Caco-2 (cell line): ENCODE data around the gene MSANTD2. TPM values are rescaled to one million over a fixed set of nuclear protein-coding genes. Genes with fewer than 3 reads are reported as not detected.

Experiments
- BruUV-seq: library from RNA; stranded (reverse); fragments of 400-500 nt; replicated peaks from 2 replicates; lab custom pipeline; 2021; lab: Mats Ljungman, UMichigan
- CTCF ChIA-PET: fragments of 300-600 bp; sonication (Branson Sonifier 250); formaldehyde crosslinking; loops from one replicate; lab custom pipeline; 2022; ENCODE audit warnings: antibody characterized with exemption; lab: Charles Lee
- POLR2A ChIA-PET: fragments of 300-600 bp; sonication (Branson Sonifier 250); formaldehyde crosslinking; loops from one replicate; lab custom pipeline; 2022; ENCODE audit warnings: antibody characterized with exemption; lab: Charles Lee
- DNase-seq, 2 experiments: peaks; one replicate each; pipeline versions ENCODE4 v3.0.0 to v3.0.0-alpha.2; 2020 to 2022
- H3K27me3 ChIP-seq: replicated peaks from 2 replicates; pipeline ENCODE4 v1.6.0; 2011; ENCODE audit warnings: low read length; ENCODE audit not compliant: control insufficient read depth, insufficient read depth
- H3K36me3 ChIP-seq: 2 replicates; pipeline ENCODE4 v1.5.1; 2011; ENCODE audit warnings: low read length; ENCODE audit not compliant: control insufficient read depth, insufficient read depth
- H3K4me1 ChIP-seq: fragments of 250-450 bp; sonication (Bioruptor Pico); 2 replicates; pipeline ENCODE4 v1.5.1; 2020; ENCODE audit warnings: mild to moderate bottlenecking
- H3K4me3 ChIP-seq: 2 replicates; pipeline ENCODE4 v1.5.1; 2011; ENCODE audit warnings: low read depth, mild to moderate bottlenecking, control low read depth, low read length
- H3K9me3 ChIP-seq: fragments of 250-450 bp; sonication (Bioruptor Pico); 2 replicates; pipeline ENCODE4 v1.5.1; 2020; ENCODE audit warnings: mild to moderate bottlenecking, moderate library complexity
- H3K27ac Mint-ChIP-seq: one replicate; pipeline ENCODE4 v1.8.0; 2022; ENCODE audit warnings: mixed read lengths; ENCODE audit not compliant: unreplicated experiment
- H3K27me3 Mint-ChIP-seq: one replicate; pipeline ENCODE4 v1.8.0; 2022; ENCODE audit warnings: mixed read lengths; ENCODE audit not compliant: insufficient read depth, unreplicated experiment
- H3K36me3 Mint-ChIP-seq: one replicate; pipeline ENCODE4 v1.8.0; 2022; ENCODE audit warnings: mild to moderate bottlenecking, mixed read lengths; ENCODE audit not compliant: insufficient read depth, unreplicated experiment
- H3K4me1 Mint-ChIP-seq: one replicate; pipeline ENCODE4 v1.8.0; 2022; ENCODE audit warnings: low read depth, mixed read lengths; ENCODE audit not compliant: unreplicated experiment
- H3K4me3 Mint-ChIP-seq: one replicate; pipeline ENCODE4 v1.8.0; 2022; ENCODE audit warnings: mild to moderate bottlenecking, moderate library complexity, mixed read lengths; ENCODE audit not compliant: unreplicated experiment
- H3K9me3 Mint-ChIP-seq: one replicate; pipeline ENCODE4 v1.8.0; 2022; ENCODE audit warnings: mixed read lengths; ENCODE audit not compliant: unreplicated experiment
- intact Hi-C: fragments of 100-400 bp; cut with micrococcal nuclease; formaldehyde crosslinking; loops from one replicate; pipeline ENCODE4 v1.10.0; 2022; ENCODE audit not compliant: unreplicated experiment
- total RNA-seq: library from RNA; stranded (reverse); gene quantifications from 2 replicates; pipeline ENCODE4 v1.2.3, GENCODE V29; 2022
- TF ChIP-seq, protein P1 (sequence below), 2 experiments: fragments of 200-600 bp in 1 of 2; IDR thresholded peaks; 1 replicate in 1 of 2; 2 replicates in 1 of 2; pipeline versions ENCODE4 v1.5.1 to v1.8.0; 2011 to 2022; ENCODE audit warnings: antibody characterized with exemption in 1 of 2, control low read depth in 1 of 2, inconsistent platforms in 1 of 2, low read depth in 1 of 2, low read length in 1 of 2, mild to moderate bottlenecking in 1 of 2, moderate library complexity in 1 of 2; ENCODE audit not compliant: insufficient read depth in 1 of 2, severe bottlenecking in 1 of 2, unreplicated experiment in 1 of 2

The MSANTD2 gene
- total RNA-seq, 1 experiment from 2014 or later, result 28.3 TPM

DNA sequence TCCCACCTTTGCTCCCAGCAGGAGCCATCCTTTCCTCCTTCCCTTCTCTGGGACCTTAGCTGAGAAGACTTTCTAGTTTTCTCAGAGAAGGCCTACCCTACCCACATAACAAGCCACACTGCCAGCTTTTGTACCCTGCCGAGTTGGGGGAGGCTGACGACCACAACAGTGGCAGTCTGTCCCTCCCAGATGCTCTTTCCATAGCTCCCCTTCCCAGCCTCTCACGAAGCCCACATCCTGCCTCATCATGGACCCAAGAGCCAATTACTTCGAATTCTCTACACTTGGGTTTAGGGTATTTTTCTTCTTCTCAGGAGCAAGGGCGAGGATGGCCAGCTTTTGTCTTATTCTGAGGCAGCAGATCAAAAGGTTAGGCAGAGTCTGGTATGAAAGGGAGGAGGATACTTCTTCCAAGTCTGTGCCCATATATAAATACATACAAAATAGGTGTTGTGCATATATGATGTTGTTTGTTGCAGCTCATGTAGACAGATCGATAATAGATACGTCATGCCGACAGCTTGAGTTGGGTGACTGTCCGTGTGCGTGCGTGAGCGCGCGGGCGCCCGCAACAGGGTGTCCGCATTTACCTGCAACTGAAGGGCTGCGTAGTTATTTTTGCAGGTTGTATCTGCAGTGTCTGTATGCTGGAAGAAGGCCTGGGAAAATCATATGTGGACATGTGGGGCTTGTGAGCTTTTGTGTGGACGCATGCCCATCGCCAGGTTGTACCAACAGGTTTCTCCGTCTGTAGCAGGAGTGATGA, 61.3 kb downstream of the MSANTD2 start:
- peaks cover 8% of the 10 kb centered on the region for H3K27me3 ChIP-seq
- Mint-ChIP-seq H3K9me3 (no peaks in the 10 kb centered on the region), H3K27me3 (peaks cover 47% of the 10 kb centered on the region), H3K4me3 (peak overlapping the region; percentile 65), H3K36me3 (no peaks in the 10 kb centered on the region), H3K4me1 (peaks cover 6% of the 10 kb centered on the region), H3K27ac (no peak overlapping the region)
- no peak overlapping the region; the same call in 1 of the 2 replicates for H3K4me3 ChIP-seq
- intact Hi-C loops, result loop anchor here (1.0 kb wide), 5 partner anchors 8 to 66 kb away; partner anchors contain the start of genes SIAE and SPA17
- no peaks in the 10 kb centered on the region for H3K36me3 ChIP-seq
- H3K9me3 ChIP-seq, result no peaks in the 10 kb centered on the region
- TF ChIP-seq, protein P1, sequence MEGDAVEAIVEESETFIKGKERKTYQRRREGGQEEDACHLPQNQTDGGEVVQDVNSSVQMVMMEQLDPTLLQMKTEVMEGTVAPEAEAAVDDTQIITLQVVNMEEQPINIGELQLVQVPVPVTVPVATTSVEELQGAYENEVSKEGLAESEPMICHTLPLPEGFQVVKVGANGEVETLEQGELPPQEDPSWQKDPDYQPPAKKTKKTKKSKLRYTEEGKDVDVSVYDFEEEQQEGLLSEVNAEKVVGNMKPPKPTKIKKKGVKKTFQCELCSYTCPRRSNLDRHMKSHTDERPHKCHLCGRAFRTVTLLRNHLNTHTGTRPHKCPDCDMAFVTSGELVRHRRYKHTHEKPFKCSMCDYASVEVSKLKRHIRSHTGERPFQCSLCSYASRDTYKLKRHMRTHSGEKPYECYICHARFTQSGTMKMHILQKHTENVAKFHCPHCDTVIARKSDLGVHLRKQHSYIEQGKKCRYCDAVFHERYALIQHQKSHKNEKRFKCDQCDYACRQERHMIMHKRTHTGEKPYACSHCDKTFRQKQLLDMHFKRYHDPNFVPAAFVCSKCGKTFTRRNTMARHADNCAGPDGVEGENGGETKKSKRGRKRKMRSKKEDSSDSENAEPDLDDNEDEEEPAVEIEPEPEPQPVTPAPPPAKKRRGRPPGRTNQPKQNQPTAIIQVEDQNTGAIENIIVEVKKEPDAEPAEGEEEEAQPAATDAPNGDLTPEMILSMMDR (IDR thresholded peaks at IDR 0.05; ENCODE audit: insufficient read depth in 1 of 2, low read depth in 1 of 2, low read length in 1 of 2, severe bottlenecking in 1 of 2, unreplicated experiment in 1 of 2), result no peak
- peaks cover 6% of the 10 kb centered on the region for H3K4me1 ChIP-seq
- ChIA-PET CTCF (interaction anchor here (0.7 to 2.1 kb wide), 8 partner anchors 14 to 137 kb away, joined by 3 to 12 read pairs (median 6); partner anchors contain the start of genes ESAM and TBRG1), POLR2A (interaction anchor here (0.7 kb wide), 1 partner anchor 9 kb away, joined by 3 read pairs; no protein-coding TSS in a partner anchor)
- no peak for DNase-seq
- no TSS peak for BruUV-seq

GRCh38 chr11:124737638-124738305, 62.4 kb downstream of the MSANTD2 start:
- CTCF ChIA-PET, result no interaction called here
- no TSS peak for BruUV-seq
- H3K27ac Mint-ChIP-seq, result no peak overlapping the region
- H3K36me3 Mint-ChIP-seq, result no peaks in the 10 kb centered on the region
- no peak overlapping the region for H3K4me3 Mint-ChIP-seq
- Histone ChIP-seq H3K9me3 (no peaks in the 10 kb centered on the region), H3K4me3 (no peak overlapping the region), H3K36me3 (no peaks in the 10 kb centered on the region), H3K4me1 (peaks cover 6% of the 10 kb centered on the region), H3K27me3 (peaks cover 8% of the 10 kb centered on the region)
- TF ChIP-seq, protein P1 (IDR thresholded peaks at IDR 0.05; ENCODE audit: insufficient read depth in 1 of 2, low read depth in 1 of 2, low read length in 1 of 2, severe bottlenecking in 1 of 2, unreplicated experiment in 1 of 2), result no peak
- POLR2A ChIA-PET, result interaction anchor here (0.6 kb wide), 1 partner anchor 64 kb away, joined by 4 read pairs; no protein-coding TSS in a partner anchor
- no peak for DNase-seq
- intact Hi-C loops, result no loop called here
- H3K9me3 Mint-ChIP-seq, result no peaks in the 10 kb centered on the region
- peaks cover 46% of the 10 kb centered on the region for H3K27me3 Mint-ChIP-seq
- peaks cover 6% of the 10 kb centered on the region for H3K4me1 Mint-ChIP-seq

GRCh38 chr11:124736736-124737135, 63.5 kb downstream of the MSANTD2 start:
- ChIA-PET POLR2A (no interaction called here), CTCF (interaction anchor here (0.7 kb wide), 1 partner anchor 67 kb away, joined by 3 read pairs; no protein-coding TSS in a partner anchor)
- TF ChIP-seq, protein P1 (IDR thresholded peaks at IDR 0.05; ENCODE audit: insufficient read depth in 1 of 2, low read depth in 1 of 2, low read length in 1 of 2, severe bottlenecking in 1 of 2, unreplicated experiment in 1 of 2), result no peak
- Mint-ChIP-seq H3K27ac (no peak overlapping the region), H3K4me1 (peaks cover 6% of the 10 kb centered on the region), H3K9me3 (no peaks in the 10 kb centered on the region), H3K36me3 (no peaks in the 10 kb centered on the region), H3K4me3 (no peak overlapping the region), H3K27me3 (peaks cover 43% of the 10 kb centered on the region)
- H3K4me3 ChIP-seq, result no peak overlapping the region
- peaks cover 8% of the 10 kb centered on the region for H3K27me3 ChIP-seq
- no TSS peak for BruUV-seq
- no peaks in the 10 kb centered on the region for H3K9me3 ChIP-seq
- no peak for DNase-seq
- H3K4me1 ChIP-seq, result peaks cover 6% of the 10 kb centered on the region
- intact Hi-C loops, result no loop called here
- H3K36me3 ChIP-seq, result no peaks in the 10 kb centered on the region
